Endothelial cell of umbilical vein (primary cell): ENCODE measurements around the gene HOXC5. TPM values are rescaled to one million over a fixed set of nuclear protein-coding genes. Genes with fewer than 3 reads are reported as not detected.

Experiments
- BruUV-seq: library from RNA; stranded (reverse); fragments of 400-500 nt; replicated peaks from 2 replicates; lab custom pipeline; 2021; lab: Mats Ljungman, UMichigan
- CTCF ChIA-PET: fragments of 300-600, 350-600 bp; sonication (Branson Sonifier 250); formaldehyde crosslinking; loops from one replicate; lab custom pipeline; 2021; ENCODE audit warnings: antibody characterized with exemption, inconsistent platforms; lab: Charles Lee
- POLR2A ChIA-PET: fragments of 300-600, 350-600 bp; sonication (Branson Sonifier 250); formaldehyde crosslinking; loops from one replicate; lab custom pipeline; 2021; ENCODE audit warnings: antibody characterized with exemption, inconsistent platforms; lab: Charles Lee
- DNase-seq: peaks from one replicate; pipeline ENCODE4 v3.0.0-alpha.2; 2011; ENCODE audit warnings: low read depth, low spot score
- FAIRE-seq: peaks from 2 replicates; lab custom pipeline; 2011; peaks lifted over from hg19 to GRCh38; lab: Jason Lieb, UNC
- H2AFZ ChIP-seq: 2 replicates; pipeline ENCODE4 v1.6.0; 2012; ENCODE audit warnings: low read depth, low read length, control low read depth, inconsistent platforms
- H3K27ac ChIP-seq: 2 replicates; pipeline ENCODE4 v1.5.1; 2011; ENCODE audit warnings: low read depth, mild to moderate bottlenecking, control low read depth, low read length, moderate library complexity; ENCODE audit not compliant: insufficient read depth
- H3K27me3 ChIP-seq, 2 experiments: 2 replicates each; pipeline versions ENCODE4 v1.6.0 to v1.6.1; 2011; ENCODE audit warnings: low read length in 2 of 2, mixed read lengths in 1 of 2; ENCODE audit not compliant: control insufficient read depth in 2 of 2, insufficient read depth in 2 of 2
- H3K36me3 ChIP-seq, 2 experiments: 2 replicates in 1 of 2; 3 replicates in 1 of 2; pipeline ENCODE4 v1.5.1; 2011; ENCODE audit warnings: low read length in 2 of 2, mild to moderate bottlenecking in 1 of 2, moderate library complexity in 1 of 2; ENCODE audit not compliant: control insufficient read depth in 2 of 2, insufficient read depth in 2 of 2; ENCODE audit errors: extremely low read depth in 1 of 2
- H3K4me1 ChIP-seq: 3 replicates; pipeline ENCODE4 v1.5.1; 2011; ENCODE audit warnings: mild to moderate bottlenecking, low read length; ENCODE audit not compliant: control insufficient read depth, insufficient read depth; ENCODE audit errors: extremely low read depth
- H3K4me2 ChIP-seq: 2 replicates; pipeline ENCODE4 v1.6.1; 2011; ENCODE audit warnings: low read length, control low read depth, mixed read lengths; ENCODE audit not compliant: insufficient read depth
- H3K4me3 ChIP-seq, 3 experiments: fragments of 200-600 bp in 1 of 3; sonication (generic), shearing (Covaris generic) in 1 of 3; replicated peaks in 1 of 3; 2 replicates each; pipeline ENCODE4 v1.5.1; 2011 to 2016; ENCODE audit warnings: control low read depth in 3 of 3, low read length in 3 of 3, mild to moderate bottlenecking in 2 of 3, inconsistent platforms in 1 of 3, low read depth in 1 of 3, moderate library complexity in 1 of 3; ENCODE audit not compliant: insufficient read depth in 1 of 3
- H3K79me2 ChIP-seq: 2 replicates; pipeline ENCODE4 v1.6.0; 2012; ENCODE audit warnings: low read length, inconsistent platforms; ENCODE audit not compliant: control insufficient read depth, insufficient read depth
- H3K9ac ChIP-seq: replicated peaks from 2 replicates; pipeline ENCODE3; 2011; ENCODE audit warnings: low read length, control low read depth; ENCODE audit not compliant: insufficient read depth; ENCODE audit errors: extremely low read depth
- H3K9me1 ChIP-seq: replicated peaks from 3 replicates; pipeline ENCODE4 v1.6.0; 2011; ENCODE audit warnings: mild to moderate bottlenecking, low read length; ENCODE audit not compliant: control insufficient read depth, insufficient read depth; ENCODE audit errors: extremely low read depth
- H3K9me3 ChIP-seq: replicated peaks from 2 replicates; pipeline ENCODE4 v1.5.1; 2012; ENCODE audit warnings: low read length, inconsistent platforms; ENCODE audit not compliant: control insufficient read depth, insufficient read depth
- H4K20me1 ChIP-seq: replicated peaks from 2 replicates; pipeline ENCODE3; 2011; ENCODE audit warnings: mild to moderate bottlenecking, low read length; ENCODE audit not compliant: control insufficient read depth, insufficient read depth; ENCODE audit errors: extremely low read depth
- CTCF ChIP-seq, 2 donors: IDR thresholded peaks; 1 replicate in 1 of 2; 2 replicates in 1 of 2; pipeline ENCODE4 v1.5.1; 2011; ENCODE audit warnings: low read length in 2 of 2, mild to moderate bottlenecking in 2 of 2, moderate library complexity in 2 of 2, control low read depth in 1 of 2, inconsistent platforms in 1 of 2, low read depth in 1 of 2; ENCODE audit not compliant: insufficient read depth in 1 of 2; ENCODE audit errors: extremely low read depth in 1 of 2
- GATA2 ChIP-seq: IDR thresholded peaks from 2 replicates; pipeline ENCODE4 v1.7.0; 2011; ENCODE audit warnings: low read depth, mild to moderate bottlenecking, moderate library complexity, mixed read lengths, low read length; ENCODE audit not compliant: insufficient read length, insufficient read depth
- JUN ChIP-seq: IDR thresholded peaks from 2 replicates; pipeline ENCODE4 v1.6.1; 2011; ENCODE audit warnings: borderline replicate concordance, low read depth; ENCODE audit not compliant: insufficient read length, insufficient read depth
- MYC ChIP-seq: IDR thresholded peaks from one replicate; pipeline ENCODE4 v1.6.1; 2011; ENCODE audit warnings: mild to moderate bottlenecking, low read depth, low read length
- POLR2AphosphoS5 ChIP-seq: IDR thresholded peaks from 2 replicates; pipeline ENCODE4 v1.6.1; 2012; ENCODE audit warnings: low read depth, mild to moderate bottlenecking, control low read depth, low read length, moderate library complexity; ENCODE audit not compliant: insufficient read depth
- dilution Hi-C: fragments of 300-500 bp; cut with MboI; formaldehyde crosslinking; loops from one replicate; pipeline ENCODE4 v1.15.0; 2019; ENCODE audit warnings: low sequenced_read_pairs; ENCODE audit not compliant: extremely low pct_ligation_motif_present
- intact Hi-C: fragments of 100-400 bp; cut with micrococcal nuclease; formaldehyde crosslinking; loops from one replicate; pipeline ENCODE4 v1.10.0; 2022
- polyA plus RNA-seq, 4 experiments: library from polyadenylated mRNA; depleted of rRNA in 3 of 4; stranded (reverse) in 3 of 4; unstranded in 1 of 4; fragments of >200 nt; gene quantifications; 2 replicates each; pipeline versions ENCODE4 v1.2.1 to v1.2.3, GENCODE V29; 2011 to 2012; ENCODE audit warnings: missing spikeins in 1 of 4
- total RNA-seq: library from RNA; stranded (reverse); gene quantifications from 2 replicates; pipeline ENCODE4 v1.2.3, GENCODE V29; 2021

Gene HOXC5
- total and polyA plus RNA-seq, 2 donors (not counting 3 experiments of a cell fraction or from before 2014, with no cell fraction given), result not detected

GRCh38 chr12:54002915-54003389, 29.9 kb upstream of the HOXC5 start:
- Histone ChIP-seq H3K36me3 (no peaks in the 10 kb centered on the region), H3K9me3 (no peaks in the 10 kb centered on the region), H3K9me1 (no peaks in the 10 kb centered on the region), H3K79me2 (no peaks in the 10 kb centered on the region), H2AFZ (no peak overlapping the region), H3K27ac (no peak overlapping the region), H3K27me3 (peaks cover 78 to 95% of the 10 kb centered on the region in 2 experiments), H4K20me1 (no peaks in the 10 kb centered on the region), H3K9ac (no peak overlapping the region), H3K4me2 (no peak overlapping the region), H3K4me1 (no peaks in the 10 kb centered on the region), H3K4me3 (no peak overlapping the region)
- CTCF ChIA-PET, result interaction anchor here (0.8 to 17.0 kb wide), 3 partner anchors 193 to 205 kb away, joined by 3 to 616 read pairs (median 235); partner anchors contain the start of gene SMUG1
- DNase-seq (no peak), FAIRE-seq (no peak)
- dilution Hi-C loops (no loop called here), intact Hi-C loops (loop anchor here (10.0 kb wide), 1 partner anchor 362 kb away; the partner anchor contains the start of gene GPR84)
- no TSS peak for BruUV-seq
- POLR2A ChIA-PET, result no interaction called here
- TF ChIP-seq GATA2 (no peak), CTCF (IDR thresholded peaks at IDR 0.05; ENCODE audit: extremely low read depth in 1 of 2, insufficient read depth in 1 of 2, low read depth in 1 of 2, low read length in 2 of 2) (no peak), POLR2AphosphoS5 (no peak), MYC (no peak), JUN (no peak)
